ENCODE results near the gene NRN1L. TPM values are rescaled to one million over a fixed set of nuclear protein-coding genes. Genes with fewer than 3 reads are reported as not detected.

NRN1L gene
- polyA plus RNA-seq, 10 donors, result 0.39 to 1.5 (median 0.53) TPM; not detected in 1

DNA sequence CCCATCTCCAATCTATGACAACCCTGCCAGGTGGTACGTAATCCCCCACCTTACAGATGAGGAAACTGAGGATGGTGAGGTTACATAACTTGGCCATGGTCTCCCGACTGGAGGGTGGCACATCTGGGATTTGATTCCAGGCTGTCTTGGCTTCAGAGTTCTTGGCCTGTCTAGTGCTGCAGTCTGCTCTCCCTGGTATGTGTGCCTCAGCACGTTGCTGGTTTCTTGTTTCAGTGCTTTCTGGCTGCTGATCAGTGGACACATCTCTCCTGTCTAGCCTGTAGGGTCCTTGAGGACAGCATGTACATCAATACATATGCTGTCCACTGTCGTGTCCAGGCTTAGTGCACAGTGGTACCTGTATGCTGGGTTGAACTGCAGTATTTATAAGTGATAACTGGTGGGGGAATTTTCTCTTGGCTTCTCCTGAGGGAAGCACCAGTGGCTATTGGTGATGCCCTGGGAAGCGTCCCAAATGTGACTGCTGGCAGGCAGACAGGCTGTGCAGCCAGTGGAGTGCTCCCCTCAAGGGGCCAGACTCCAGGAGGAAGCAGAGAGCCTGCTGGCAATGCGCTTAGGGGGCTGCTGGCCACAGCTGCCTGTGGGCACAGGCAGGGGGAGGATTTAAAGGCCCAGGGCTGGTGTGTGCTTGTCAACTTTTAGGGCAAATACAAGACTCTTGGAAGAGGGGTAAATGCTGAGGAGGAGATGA is 32.6 kb downstream of the NRN1L start:
- peak in 2 of 3 donors; percentile 48 to 69 for DNase-seq

- no peak for DNase-seq
Observed at GRCh38 chr16:67917852-67918236, 33.2 kb downstream of the NRN1L start.

GRCh38 chr16:67919622-67920221 is 35.0 kb downstream of the NRN1L start:
- DNase-seq, result no peak

DNA sequence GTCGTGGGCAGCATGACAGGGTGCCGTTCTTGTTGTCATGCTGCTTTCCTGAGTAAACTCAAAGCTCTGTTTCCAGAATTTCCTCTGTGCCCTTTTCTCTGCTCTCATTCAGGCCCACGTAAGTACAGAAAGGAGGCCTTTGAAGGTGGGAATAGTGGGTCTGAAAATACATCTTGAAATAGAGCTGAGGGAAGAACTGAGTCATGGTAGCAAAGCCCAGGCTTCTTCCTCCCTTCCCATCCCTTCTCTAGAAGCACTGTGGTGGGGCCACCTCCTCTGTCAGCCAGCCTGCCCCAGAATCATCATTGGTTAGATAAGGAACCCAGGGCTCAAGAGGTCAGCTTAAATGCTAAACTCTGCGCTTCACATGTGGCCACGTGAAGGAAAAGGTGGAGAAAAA is 37.5 kb downstream of the NRN1L start:
- no peak for DNase-seq

- DNase-seq, result no peak
Observed at GRCh38 chr16:67922740-67923139, 38.1 kb downstream of the NRN1L start.

- DNase-seq, result peak in 1 of 3 donors; percentile 56
Observed at GRCh38 chr16:67923414-67924116, 38.9 kb downstream of the NRN1L start.

GRCh38 chr16:67924140-67924906 is 39.6 kb downstream of the NRN1L start:
- no peak for DNase-seq

DNA sequence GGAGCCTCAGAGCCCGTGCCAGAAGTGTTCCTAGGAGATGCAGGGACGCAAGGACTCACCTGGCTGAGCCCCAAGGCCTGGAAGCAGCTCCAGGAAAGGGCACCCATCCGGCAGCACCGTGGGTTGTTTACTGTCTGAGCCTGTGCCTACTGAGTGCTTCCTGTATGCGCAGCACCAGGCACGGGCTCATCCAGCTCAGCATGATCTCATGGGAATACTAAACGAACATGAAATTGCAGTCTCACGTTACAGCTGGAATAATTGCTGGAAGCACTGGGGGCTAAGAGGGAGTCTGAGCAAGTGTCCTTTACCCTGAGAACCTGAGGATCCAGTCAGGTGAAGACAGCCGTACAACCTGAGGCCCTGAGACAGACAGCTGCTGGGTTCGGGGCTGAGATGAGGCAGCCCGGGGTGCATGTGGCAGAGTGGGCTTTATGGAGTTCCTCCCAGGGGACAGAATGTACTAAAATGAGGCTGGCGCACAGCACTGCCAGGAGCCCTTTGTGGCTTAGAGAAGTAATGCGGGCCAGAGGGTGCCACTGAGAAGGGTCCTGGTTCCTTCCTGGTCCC is 41.6 kb downstream of the NRN1L start:
- no peak for DNase-seq

DNA sequence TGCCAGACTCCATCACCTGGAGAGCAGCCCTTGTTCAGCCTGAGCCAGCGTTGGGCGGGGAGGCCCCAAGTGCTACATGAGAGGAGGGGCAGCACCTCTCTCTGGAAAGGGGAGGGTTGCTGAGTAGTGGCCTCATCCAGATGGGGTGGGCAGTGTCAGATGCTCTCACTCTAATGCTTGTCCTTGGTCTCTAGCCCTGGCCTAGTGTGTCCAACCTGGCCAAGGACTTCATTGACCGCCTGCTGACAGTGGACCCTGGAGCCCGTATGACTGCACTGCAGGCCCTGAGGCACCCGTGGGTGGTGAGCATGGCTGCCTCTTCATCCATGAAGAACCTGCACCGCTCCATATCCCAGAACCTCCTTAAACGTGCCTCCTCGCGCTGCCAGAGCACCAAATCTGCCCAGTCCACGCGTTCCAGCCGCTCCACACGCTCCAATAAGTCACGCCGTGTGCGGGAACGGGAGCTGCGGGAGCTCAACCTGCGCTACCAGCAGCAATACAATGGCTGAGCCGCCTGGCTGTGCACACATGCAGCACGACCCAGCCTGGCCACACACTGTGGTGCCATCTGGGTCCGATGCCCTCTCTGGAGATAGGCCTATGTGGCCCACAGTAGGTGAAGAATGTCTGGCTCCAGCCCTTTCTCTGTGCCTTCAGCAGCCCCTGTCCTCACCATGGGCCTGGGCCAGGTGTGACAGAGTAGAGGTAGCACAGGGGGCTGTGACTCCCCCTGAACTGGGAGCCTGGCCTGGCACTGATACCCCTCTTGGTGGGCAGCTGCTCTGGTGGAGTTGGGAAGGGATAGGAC is 42.7 kb downstream of the NRN1L start:
- DNase-seq, result no peak

DNA sequence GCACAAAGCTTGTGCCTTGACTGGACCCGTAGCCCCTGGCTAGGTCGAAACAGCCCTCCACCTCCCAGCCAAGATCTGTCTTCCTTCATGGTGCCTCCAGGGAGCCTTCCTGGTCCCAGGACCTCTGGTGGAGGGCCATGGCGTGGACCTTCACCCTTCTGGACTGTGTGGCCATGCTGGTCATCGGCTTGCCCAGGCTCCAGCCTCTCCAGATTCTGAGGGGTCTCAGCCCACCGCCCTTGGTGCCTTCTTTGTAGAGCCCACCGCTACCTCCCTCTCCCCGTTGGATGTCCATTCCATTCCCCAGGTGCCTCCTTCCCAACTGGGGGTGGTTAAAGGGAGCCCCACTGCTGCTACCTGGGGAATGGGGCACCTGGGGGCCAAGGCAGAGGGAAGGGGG is 43.5 kb downstream of the NRN1L start:
- no peak for DNase-seq

DNA sequence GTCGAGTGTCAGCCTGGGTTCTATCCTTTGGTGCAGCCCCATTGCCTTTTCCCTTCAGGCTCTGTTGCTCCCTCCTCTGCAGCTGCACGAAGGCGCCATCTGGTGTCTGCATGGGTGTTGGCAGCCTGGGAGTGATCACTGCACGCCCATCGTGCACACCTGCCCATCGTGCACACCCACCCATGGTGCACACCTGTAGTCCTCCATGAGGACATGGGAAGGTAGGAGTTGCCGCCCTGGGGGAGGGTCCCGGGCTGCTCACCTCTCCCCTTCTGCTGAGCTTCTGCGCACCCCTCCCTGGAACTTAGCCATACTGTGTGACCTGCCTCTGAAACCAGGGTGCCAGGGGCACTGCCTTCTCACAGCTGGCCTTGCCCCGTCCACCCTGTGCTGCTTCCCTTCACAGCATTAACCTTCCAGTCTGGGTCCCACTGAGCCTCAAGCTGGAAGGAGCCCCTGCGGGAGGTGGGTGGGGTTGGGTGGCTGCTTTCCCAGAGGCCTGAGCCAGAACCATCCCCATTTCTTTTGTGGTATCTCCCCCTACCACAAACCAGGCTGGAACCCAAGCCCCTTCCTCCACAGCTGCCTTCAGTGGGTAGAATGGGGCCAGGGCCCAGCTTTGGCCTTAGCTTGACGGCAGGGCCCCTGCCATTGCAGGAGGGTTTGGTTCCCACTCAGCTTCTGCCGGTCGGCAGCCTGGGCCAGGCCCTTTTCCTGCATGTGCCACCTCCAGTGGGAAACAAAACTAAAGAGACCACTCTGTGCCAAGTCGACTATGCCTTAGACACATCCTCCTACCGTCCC is 44.1 kb downstream of the NRN1L start:
- DNase-seq, result peak in 2 of 3 donors; percentile 70 to 81

GRCh38 chr16:67930191-67930590 is 45.5 kb downstream of the NRN1L start:
- DNase-seq, result no peak

GRCh38 chr16:67930678-67931211 is 46.1 kb downstream of the NRN1L start:
- DNase-seq, result no peak

DNA sequence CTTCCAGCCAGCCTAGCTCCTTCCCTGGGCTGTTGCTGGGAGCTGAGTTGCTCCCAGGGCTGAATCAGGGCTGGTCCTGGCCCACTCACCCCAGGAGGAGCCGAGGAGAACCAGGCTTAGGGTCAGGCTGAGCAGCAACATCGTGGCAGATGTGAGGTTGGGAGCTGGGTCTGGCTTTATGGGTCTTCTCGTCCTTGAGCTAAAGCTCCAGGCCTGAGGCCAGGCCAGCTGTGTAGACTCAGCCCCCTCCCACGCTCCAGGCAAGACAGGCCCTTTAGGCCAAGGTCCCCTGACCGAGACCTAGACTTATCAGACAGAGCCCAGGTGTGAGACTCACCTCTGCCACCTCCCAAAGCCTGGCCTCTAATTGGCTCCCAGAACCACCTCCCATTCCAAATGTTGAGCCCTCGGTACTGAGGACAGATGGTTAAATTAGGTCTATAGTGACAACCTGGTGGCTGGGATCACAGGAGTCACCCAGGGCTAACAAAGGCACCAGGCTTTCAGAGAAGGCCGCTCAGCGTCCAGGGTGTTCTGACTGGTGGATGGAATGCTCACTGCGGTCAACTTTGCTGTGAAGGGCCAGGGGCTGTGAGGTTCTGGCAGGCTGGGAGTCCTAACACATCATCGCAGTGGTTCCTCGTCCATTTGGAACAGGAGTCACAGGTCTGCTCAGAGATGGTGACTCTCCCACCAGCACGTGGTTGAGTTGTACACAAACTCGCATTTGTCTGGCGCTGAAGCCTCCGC is 47.2 kb downstream of the NRN1L start, which contains the start of gene CTRL:
Gene CTRL (minus strand): TSS at position 151 of the 750 bp plus-strand sequence. CDS start 10 bp downstream, at position 141.
- DNase-seq, result no peak

- DNase-seq, result peak in 1 of 3 donors; percentile 5
Observed at GRCh38 chr16:67932462-67932840, 47.8 kb downstream of the NRN1L start.

DNA sequence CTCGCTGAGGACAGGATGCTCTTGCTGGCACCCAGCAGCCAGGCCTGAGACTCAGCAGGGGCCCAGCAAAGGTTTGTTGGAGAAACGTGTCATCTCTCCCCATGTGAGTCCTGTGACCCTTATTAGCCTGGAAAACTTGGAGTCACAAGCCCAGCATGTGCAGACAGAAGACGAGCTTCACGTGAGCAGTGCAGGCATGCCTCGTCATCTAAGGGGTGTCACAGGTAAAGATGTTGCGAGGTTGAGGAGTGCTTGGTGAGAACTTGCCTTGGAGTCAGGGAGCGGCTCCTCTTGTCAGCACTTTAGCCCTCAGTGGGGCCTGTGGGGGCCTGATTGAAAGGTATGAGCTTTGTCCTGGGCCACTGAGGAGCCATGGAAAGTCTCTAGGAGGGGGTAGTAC is 49.1 kb downstream of the NRN1L start:
- no peak for DNase-seq

DNA sequence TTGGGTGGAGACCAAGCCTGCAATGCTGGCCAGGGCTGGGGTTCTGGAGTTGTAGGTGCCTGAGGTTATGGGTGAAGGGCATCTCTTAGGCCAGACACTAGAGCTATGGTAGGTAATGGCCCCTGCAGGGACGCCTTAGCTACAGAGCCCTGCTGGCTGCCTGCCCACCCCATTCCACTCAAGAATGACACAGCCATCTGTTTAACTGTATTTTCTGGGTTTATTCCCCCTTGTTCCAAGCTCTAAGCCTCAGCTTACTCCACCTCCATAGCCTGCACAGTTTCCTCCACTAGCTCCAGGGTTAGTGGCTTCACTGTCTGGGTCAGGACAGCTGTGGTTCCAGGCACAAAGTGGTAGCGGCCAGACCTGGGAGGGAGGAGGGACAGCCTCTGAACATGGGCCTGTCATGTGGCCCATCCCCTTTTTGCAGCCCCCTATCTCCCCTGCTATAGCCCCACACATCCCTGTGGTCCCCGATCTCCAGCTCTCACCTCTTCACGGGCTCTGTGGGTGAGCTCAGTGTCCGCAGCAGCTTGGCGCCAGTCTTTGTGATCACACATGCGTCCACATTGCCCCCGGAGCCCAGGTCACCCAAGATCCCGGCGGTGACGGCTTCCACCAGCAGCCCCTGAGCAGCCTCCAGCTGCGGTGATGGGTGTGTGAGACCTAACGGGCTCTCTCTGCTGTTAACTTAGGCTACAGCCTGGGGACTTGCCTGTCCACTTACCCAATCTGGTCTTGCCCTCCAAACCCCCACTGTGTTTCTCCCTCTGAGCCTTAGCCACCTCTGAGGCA is 49.8 kb downstream of the NRN1L start:
- peak in 1 of 3 donors; percentile 32 for DNase-seq

DNA sequence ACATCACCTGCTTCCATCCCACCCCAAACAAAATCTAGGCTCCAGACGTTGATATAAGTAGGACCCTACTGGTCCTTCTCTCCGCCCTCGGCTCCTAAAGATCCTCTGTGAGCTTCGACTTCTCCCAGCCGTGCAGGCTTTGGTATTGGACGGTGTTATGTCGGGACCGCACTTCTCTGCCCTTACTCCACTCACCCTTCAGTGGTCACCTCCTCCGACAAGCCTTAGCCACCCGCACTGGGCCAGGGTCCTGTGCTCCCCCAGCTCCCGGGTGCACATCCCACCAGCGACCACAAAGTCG is 50.4 kb downstream of the NRN1L start:
- peak in 1 of 3 donors; percentile 52 for DNase-seq
